Panc1 (cell line): Measurements from ENCODE around the gene DGKG. TPM values are rescaled to one million over a fixed set of nuclear protein-coding genes. Genes with fewer than 3 reads are reported as not detected.

Experiments
- ATAC-seq: fragments of 200-7000 bp; cut with Tn5 transposase; 2 replicates; pipeline ENCODE4 v1.9.1; 2020; ENCODE audit warnings: mild to moderate bottlenecking, moderate library complexity
- BruUV-seq: library from RNA; stranded (reverse); fragments of 400-500 nt; replicated peaks from 2 replicates; lab custom pipeline; 2021; lab: Mats Ljungman, UMichigan
- CTCF ChIA-PET: fragments of 300-600 bp; sonication (Branson Sonifier 250); formaldehyde crosslinking; loops from one replicate; lab custom pipeline; 2022; ENCODE audit warnings: antibody characterized with exemption; lab: Charles Lee
- POLR2A ChIA-PET: fragments of 300-600 bp; sonication (Branson Sonifier 250); formaldehyde crosslinking; loops from one replicate; lab custom pipeline; 2022; ENCODE audit warnings: antibody characterized with exemption; lab: Charles Lee
- DNase-seq: peaks from one replicate; pipeline ENCODE4 v3.0.0-alpha.2; 2010; ENCODE audit warnings: low read depth, low spot score
- H3K27ac ChIP-seq: 2 replicates; pipeline ENCODE4 v1.5.1; 2011; ENCODE audit warnings: mild to moderate bottlenecking, low read length, inconsistent platforms
- H3K27me3 ChIP-seq: fragments of 200-500 bp; sonication (Bioruptor generic); 2 replicates; pipeline ENCODE4 v1.6.0; 2014; ENCODE audit warnings: low read length, inconsistent platforms; ENCODE audit not compliant: control insufficient read depth, insufficient read depth
- H3K36me3 ChIP-seq: fragments of 200-500 bp; sonication (Bioruptor generic); 2 replicates; pipeline ENCODE4 v1.5.1; 2014; ENCODE audit warnings: inconsistent platforms, mild to moderate bottlenecking, low read length, moderate library complexity; ENCODE audit not compliant: control insufficient read depth, insufficient read depth
- H3K4me1 ChIP-seq: 2 replicates; pipeline ENCODE4 v1.5.1; 2011; ENCODE audit warnings: inconsistent platforms, mild to moderate bottlenecking, low read length, moderate library complexity; ENCODE audit not compliant: control insufficient read depth, insufficient read depth
- H3K4me3 ChIP-seq, 2 experiments: 2 replicates each; pipeline ENCODE4 v1.5.1; 2011 to 2012; ENCODE audit warnings: low read depth in 2 of 2, low read length in 2 of 2, mild to moderate bottlenecking in 2 of 2, inconsistent platforms in 1 of 2, moderate library complexity in 1 of 2
- H3K9me3 ChIP-seq: fragments of 200-500 bp; sonication (Bioruptor generic); 2 replicates; pipeline ENCODE4 v1.5.1; 2014; ENCODE audit warnings: low read depth, mild to moderate bottlenecking, inconsistent platforms, low read length, moderate library complexity; ENCODE audit not compliant: control insufficient read depth, insufficient read depth
- CTCF ChIP-seq: fragments of 450-650 bp; IDR thresholded peaks from 2 replicates; pipeline ENCODE4 v1.5.1; 2017; ENCODE audit warnings: mild to moderate bottlenecking
- POLR2AphosphoS5 ChIP-seq: IDR thresholded peaks from 2 replicates; pipeline ENCODE4 v1.6.1; 2012; ENCODE audit warnings: mild to moderate bottlenecking, low read depth, low read length, moderate library complexity
- REST ChIP-seq, 2 experiments: IDR thresholded peaks; 2 replicates each; pipeline ENCODE4 v1.6.1; 2011 to 2012; ENCODE audit warnings: low read depth in 2 of 2, control low read depth in 1 of 2, low read length in 1 of 2, mild to moderate bottlenecking in 1 of 2, moderate library complexity in 1 of 2; ENCODE audit not compliant: insufficient read depth in 1 of 2
- SIN3A ChIP-seq: IDR thresholded peaks from 2 replicates; pipeline ENCODE4 v1.6.1; 2012; ENCODE audit warnings: low read depth, mild to moderate bottlenecking, low read length, moderate library complexity, borderline replicate concordance; ENCODE audit not compliant: insufficient read depth
- TCF7L2 ChIP-seq: IDR thresholded peaks from 2 replicates; pipeline ENCODE4 v1.6.1; 2011; ENCODE audit warnings: mild to moderate bottlenecking, low read depth, low read length, inconsistent platforms
- in situ Hi-C: cut with HindIII; loops from 2 replicates; pipeline ENCODE4 v1.10.0; 2016; ENCODE audit warnings: low sequenced_read_pairs, low pct_unique_long_range_greater_than_20kb
- intact Hi-C: fragments of 100-400 bp; cut with micrococcal nuclease; formaldehyde crosslinking; loops from one replicate; pipeline ENCODE4 v1.10.0; 2022; ENCODE audit not compliant: unreplicated experiment
- total RNA-seq: library from RNA; stranded (reverse); gene quantifications from one replicate; pipeline ENCODE4 v1.2.1, GENCODE V29; 2021; ENCODE audit not compliant: unreplicated experiment

Gene DGKG
- total RNA-seq, 1 experiment from 2014 or later, result 0.46 TPM

GRCh38 chr3:186237915-186238314, 124.1 kb downstream of the DGKG start:
- ATAC-seq, result no peak
- Histone ChIP-seq H3K4me1 (peaks cover 6% of the 10 kb centered on the region; the same call in 1 of the 2 replicates), H3K4me3 (no peak overlapping the region), H3K9me3 (no peaks in the 10 kb centered on the region), H3K27ac (no peak overlapping the region), H3K36me3 (no peaks in the 10 kb centered on the region), H3K27me3 (no peaks in the 10 kb centered on the region; the same call in 1 of the 2 replicates)
- BruUV-seq, result no TSS peak
- CTCF ChIA-PET, result no interaction called here
- DNase-seq, result no peak
- TF ChIP-seq REST (IDR thresholded peaks at IDR 0.05; ENCODE audit: insufficient read depth in 1 of 2, low read depth in 2 of 2, low read length in 1 of 2) (no peak), CTCF (no peak), POLR2AphosphoS5 (no peak), TCF7L2 (no peak), SIN3A (no peak)
- intact Hi-C loops (no loop called here), in situ Hi-C loops (no loop called here)
- POLR2A ChIA-PET, result no interaction called here

GRCh38 chr3:186236357-186237020, 125.5 kb downstream of the DGKG start:
- BruUV-seq, result no TSS peak
- Histone ChIP-seq H3K4me1 (no peaks in the 10 kb centered on the region), H3K27me3 (peaks cover 3% of the 10 kb centered on the region; the same call in 1 of the 2 replicates), H3K36me3 (no peaks in the 10 kb centered on the region), H3K27ac (no peak overlapping the region), H3K4me3 (no peak overlapping the region), H3K9me3 (no peaks in the 10 kb centered on the region)
- POLR2A ChIA-PET, result no interaction called here
- no peak for DNase-seq
- in situ Hi-C loops, result no loop called here
- TF ChIP-seq REST (IDR thresholded peaks at IDR 0.05; ENCODE audit: insufficient read depth in 1 of 2, low read depth in 2 of 2, low read length in 1 of 2) (no peak), TCF7L2 (no peak), POLR2AphosphoS5 (no peak), CTCF (no peak), SIN3A (no peak)
- ATAC-seq, result no peak
- CTCF ChIA-PET, result no interaction called here
- intact Hi-C loops, result no loop called here
